DMS79 (cell line): ENCODE results near the gene SYT7.
A peak's percentile ranks its signal among the peaks of the same experiment; 100 is the strongest.
"Not testable (repeated sequence)": the region's sequence is repeated elsewhere in the genome, so short reads cannot be mapped to it uniquely, and the experiment has no call there.

Source experiments
- DNase-seq: peaks from one replicate; lab custom pipeline; 2025; lab: John Stamatoyannopoulos, UW

The SYT7 gene

DNA sequence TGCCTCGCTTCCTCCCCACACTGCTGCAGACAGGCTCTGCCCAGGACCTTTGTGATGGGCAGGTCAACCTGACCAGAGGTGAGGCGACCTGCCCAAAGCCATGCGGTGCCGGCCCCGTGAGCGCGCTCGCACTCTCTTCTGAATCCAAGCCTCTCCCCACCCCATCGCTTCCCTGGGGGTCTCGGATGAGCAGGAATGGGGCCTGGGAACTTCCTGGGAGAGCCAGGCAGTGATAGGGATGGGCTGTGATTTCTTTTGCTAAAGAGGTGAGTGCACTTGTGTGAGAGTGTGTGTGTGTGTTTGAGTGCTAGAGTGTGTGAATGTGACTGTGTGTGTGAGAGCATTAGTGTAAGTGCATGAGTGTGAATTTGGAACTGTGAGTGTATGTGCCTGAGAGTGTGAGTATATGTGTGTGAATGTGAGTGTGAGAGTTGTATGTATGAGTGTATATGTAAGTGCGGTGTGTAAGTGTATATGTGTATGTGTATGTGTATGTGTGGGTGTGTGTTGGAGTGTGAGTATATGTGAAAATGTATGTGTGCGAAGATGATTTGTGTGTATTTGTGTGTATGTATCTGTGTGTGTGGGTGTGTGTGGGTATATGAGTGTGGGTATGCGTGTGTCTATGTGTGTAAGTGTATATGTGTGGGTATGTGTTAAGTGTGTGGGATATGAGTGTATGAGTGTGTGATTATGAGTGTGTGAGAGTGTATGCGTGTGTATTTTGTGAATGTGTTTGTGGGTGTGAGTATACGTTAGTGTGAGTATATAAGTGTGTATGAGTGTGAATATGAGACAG, 84.1 kb downstream of the SYT7 start:
- DNase-seq, result no peak

DNA sequence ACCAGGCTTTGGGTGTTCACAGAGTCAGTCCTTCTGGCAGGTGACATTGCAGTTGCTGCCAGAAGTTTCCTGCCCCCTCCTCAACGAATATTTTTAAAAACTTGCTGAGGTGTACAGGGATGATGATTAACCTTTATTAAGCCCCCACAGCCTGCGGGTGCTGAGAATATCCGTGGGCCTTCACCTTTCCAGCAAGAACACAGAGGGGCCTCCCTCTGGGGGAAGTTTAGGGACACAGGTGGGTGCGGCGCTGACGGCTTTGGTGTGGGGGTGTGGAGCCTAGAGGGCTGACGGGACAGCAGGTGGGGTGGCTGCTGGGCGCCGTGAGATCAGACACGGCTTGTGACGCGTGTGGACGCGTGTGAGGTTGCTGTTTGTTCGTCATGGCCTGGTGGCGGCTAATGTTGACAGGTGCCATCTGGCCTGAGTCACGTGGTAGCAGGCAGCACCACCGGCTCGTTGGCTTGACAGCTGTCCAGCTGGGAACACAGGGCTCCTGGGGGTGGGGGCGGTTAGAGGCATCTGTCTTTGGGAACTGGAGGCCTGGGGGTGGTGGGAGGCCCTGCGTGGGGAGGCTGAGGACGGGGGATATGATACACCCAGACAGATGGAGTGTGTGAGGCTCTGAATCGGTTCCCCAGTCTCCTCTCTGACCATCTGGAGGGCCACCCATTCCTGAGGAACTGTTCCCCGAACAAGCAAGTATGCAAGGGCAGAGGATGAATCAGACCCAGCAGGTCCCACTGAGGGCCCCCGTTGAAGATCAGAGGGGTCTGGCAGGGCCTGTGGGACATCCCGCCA, 84.9 kb downstream of the SYT7 start:
- DNase-seq, result no peak

DNA sequence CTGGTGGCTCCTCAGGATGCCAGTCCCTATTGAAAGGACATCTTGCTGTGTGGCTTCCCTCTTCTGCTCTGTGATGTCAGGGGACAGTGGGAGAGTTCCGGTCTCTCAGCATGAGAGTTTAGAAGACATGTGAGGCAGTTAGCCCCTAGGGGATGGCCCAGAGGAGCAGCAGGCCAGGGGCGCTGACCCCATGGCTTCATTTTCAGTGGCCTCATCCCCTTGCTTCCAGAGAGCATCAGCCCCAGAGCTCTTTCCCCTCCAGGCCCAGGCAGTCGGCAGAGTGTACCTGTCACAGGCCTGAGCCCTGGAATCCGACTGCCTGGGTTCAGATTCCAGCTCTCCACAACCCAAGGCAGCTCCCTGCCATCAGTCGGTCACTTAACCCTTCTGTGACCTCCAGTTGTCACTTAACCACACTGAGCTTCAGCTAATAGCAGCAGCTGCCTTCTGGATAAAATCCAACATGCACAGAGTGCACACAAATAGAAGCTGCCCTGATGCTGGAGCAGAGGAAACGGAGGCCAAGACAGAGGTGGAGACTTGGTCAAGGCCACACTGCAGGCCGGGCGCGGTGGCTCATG, 86.4 kb downstream of the SYT7 start:
- no peak for DNase-seq

DNA sequence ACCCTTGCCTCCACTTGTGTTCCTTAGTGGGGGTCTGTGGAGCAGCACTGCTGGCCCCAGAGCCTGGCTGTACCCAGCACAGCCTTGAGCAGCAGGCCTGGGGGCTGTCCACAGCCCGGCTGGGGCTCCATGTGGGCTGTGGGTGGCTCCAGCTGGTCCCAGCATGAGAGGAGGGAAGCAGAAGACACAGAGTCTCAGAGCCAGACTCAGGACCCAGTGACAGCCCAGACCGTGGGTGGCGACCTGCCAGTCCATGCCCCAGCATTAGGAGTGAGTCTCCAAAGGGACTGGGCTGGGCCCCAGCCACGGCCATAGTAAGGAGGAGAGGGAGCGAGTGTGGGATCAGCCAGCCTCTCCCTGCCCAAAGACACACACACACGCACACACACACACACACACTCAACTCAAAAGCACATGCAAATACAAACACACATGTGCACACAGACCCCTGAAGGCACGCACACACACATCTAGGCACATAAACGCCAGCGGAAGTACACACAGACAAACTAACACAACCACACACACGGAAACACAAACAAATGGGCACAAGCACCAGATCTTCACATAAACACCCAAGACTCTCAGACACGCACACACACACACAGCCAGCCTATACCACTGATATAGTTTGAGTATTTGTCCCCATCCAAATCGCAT, 89.0 kb downstream of the SYT7 start:
- no peak for DNase-seq

DNA sequence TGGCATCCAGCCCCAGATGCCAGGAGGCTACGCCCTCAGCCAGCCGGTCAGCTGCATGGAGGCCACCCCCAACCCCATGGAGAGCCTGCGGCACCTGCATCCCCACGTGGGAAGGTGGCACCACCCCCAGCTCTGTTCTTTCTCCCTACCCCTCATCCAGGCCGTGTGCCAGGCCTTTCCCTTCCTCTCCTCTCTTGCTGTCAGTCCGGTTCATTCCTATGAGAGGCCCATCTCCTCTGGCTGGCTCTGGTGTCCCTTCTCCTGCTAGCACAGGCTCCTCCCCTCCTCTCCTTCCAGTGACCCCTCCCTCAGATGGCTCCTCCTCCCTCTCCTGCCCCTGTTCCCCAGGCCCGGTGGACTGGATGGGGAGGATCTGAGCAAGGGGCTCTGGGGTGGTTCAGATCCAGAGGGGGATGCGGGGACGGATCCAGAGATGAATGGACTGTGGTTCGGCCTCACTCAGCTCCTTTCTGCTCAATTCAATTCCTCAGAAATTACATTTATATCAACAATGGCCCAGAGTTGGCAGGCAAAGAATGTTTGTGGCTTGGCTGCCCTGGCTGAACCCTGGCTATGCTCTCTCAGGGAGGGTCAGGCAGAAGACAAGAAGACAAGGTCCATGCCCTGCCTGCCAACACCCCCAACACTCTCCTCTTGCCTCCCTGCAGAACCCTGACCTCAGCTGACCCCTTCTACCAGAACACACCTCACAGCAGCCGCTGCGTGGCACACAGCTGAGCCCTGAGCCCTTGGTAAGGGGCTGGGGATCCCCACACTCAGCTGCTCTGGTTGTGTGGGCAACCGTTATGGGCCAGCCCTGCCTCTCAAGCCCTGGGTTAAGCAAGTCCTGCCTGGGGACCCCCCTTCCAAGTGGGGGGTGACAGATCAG, 90.8 kb downstream of the SYT7 start:
- no peak for DNase-seq

DNA sequence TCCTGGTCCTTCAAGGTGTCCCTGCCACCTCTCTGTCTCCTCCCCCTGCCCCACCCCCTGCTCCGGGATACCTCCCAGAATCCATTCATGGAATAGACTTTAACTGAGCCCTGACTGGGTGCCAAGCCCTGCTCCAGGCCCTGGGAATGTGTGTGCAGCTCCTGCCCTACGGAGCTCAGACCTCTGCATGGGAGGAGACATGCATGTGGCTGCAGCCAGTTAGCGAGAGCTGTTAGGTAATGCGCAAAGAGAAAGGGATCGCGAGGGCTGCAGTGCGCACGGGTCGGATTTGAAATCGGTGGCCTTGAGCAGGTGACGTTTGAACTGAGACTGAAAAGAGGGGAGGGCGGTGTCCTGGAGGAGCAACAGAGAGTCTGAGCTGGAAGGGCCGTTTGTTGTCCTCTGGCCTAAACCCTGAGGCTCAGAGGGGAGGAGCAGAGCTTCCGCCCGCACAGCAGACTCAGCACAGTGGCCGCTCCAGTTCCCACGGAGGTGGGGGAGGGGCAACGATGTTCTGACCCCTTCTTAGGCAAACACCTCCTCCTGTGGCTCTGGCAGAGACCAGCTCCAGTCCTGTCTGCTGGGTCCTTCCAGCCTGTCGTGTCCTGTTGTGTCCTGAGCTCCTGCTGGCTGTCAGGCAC, 92.1 kb downstream of the SYT7 start:
- peak; percentile 76 for DNase-seq

DNA sequence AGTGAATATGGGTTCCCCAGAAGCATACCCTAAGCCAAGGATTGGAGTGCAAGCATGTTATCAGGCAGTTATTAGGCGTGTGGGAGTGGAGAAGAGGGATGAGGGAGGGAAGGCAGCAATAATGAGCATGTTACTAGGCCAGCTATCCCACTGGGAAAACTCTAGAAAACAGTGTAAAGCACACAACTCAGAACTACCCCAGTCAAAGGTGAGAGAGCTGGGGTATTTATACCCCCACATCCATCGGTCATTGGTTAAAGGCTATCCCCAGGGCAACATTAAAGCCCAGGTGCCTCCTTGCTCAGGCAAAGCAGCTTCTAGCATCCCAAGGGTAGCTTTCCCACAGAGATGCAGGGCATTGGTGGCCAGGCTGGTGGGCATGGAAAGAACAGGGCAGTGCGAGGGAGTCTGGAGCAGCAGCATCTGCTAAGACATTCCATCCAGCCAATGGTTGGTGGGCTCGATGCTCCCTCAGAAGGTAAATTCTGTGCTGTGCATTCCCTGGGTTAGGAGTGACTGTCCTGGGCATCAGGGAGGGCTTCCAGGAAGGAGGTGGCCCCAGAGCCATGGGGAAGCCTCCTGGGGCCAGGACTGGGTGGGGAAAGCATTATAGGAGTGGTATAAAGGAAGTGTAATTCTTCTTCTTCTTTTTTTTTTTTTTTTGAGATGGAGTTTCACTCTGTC, 93.4 kb downstream of the SYT7 start:
- DNase-seq, result no peak

DNA sequence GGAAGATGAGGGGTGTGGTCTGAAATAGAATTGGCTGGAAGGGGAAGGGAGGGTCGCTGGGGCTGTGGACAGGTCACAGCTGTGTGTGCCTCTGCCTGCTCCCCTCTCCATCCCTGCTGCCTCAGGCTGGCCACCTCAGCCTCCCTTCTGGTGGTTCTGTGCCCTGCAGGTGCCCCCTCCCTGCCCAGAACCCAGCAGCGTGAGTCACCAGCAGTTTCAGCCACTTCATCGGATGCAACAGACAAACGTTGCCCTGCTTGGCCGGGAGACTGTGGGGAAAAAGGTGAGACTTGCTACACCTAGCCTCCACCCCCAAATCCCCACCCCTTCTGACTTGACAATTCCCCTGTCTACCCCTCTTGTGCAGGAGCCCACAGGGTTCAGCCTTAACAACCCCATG, 94.1 kb downstream of the SYT7 start:
- DNase-seq, result no peak

DNA sequence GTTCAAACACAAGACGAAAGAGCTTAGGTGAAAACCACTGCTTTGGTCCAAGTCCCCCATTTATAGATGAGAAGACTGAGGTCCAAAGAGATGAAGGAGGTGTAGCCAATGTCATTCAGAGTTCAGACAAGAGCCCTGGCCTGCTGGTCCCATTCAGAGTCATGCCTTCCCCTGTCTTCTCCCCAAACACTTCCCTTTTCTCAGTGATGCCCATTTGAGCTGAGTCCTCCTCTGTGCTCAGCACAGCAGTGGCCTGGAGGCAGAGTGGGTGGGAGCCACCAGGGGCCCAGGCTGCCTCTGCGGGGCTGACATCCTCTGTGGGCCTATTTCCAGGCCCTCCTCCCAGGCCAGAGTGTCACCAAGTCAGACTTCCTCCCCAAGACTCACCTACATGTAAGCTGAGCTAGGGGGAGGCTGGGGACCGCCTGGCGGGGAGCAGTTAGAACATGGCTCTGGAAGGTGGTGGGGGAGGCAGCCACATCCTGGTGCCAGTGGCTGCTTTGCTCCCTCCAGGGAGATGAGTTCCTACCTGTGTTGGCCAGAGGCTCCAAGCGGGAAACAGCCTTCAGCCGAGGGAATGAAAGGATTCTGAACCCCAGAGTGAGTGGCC, 94.8 kb downstream of the SYT7 start:
- no peak for DNase-seq

DNA sequence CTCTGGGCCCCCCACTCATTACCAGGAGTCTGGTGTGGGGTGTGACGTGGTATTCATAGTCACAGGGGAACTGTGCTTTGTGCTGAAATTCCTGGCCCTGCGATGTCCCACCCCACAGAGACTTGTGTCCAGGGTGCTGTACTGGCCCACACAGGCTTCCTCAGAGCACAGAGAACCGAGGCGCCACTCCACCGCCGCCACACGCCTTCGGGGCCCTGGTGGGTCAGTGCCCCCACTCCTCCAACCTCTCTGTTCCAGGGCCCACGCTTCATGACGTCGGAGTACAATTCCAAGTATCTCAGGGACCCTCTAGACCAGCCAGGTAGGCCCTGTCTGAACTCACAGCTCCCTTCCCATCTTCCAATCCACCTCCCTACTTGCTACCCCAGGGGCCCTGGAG, 95.8 kb downstream of the SYT7 start:
- DNase-seq, result no peak

DNA sequence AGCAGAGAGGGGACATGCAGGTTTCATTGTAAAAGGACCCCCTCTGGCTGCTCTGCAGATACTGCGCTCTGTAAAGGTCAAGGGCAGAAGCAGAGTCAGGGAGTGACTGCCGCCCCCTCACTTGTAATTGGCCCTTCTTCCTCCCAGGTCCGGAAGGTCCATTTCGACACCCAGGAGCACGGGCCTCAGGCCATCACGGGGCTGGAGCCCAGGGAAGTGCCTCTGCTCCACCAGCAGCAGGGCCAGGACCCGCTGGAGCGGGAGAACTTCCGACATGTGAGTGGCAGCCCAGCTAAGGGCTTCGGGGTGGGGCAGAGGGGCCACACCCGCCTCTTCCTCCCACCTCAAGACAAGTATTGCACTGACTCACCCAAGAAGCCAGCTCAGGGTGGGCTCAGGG, 96.3 kb downstream of the SYT7 start:
- DNase-seq, result no peak

DNA sequence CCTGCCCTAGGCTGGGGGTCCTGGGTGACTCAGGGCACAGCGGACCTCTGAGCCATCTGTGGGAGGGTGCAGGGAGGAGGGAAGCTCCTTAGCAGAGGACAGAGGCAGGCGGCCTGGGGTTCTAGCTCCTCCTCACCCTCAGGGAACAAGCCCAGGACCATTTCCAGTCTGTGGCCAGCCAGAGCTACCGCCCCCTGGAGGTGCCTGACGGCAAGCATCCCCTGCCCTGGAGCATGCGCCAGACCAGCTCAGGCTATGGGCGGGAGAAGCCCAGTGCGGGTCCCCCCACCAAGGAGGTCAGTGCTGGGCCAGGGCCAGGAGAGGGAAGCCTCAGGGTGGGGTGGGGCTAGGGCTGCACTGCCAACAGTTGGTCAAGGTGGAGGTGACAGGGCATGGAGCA, 98.4 kb downstream of the SYT7 start:
- DNase-seq, result no peak

DNA sequence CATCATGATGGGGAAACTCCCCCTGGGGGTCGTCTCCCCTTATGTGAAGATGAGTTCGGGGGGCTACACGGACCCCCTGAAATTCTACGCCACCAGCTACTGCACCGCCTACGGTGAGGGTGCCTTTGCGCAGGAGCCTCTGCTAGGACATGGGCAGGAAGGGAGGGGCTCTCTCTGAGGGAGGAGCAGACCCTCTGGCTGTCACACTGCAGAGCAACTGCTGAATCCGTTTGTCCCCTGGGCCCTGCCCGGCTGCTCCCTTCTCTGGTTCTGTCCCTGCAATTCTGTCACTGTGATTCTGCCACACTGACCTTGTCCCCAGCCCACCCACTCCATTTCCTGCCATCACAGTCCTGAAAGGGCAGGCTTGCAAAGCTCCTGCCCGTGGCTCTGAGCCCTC, 99.1 kb downstream of the SYT7 start:
- DNase-seq, result no peak

DNA sequence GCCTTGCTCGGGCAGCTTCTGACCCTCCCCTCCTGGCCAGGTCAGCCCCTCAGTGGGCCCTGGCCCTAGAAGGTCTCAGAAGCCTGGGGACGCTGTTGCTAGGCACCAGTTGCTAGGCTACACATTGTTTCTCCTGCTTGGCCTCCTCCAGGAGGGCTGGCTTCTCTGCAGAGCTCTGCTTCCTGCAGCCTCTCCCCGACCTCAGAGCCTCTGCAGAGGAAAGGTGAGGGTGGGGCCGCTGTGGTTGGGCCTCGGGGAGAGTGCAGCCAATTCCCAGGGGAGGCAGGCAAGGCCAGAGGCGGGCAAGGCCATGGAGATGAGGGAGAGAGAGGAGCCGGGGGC, 99.9 kb downstream of the SYT7 start:
- peak; percentile 87 for DNase-seq

DNA sequence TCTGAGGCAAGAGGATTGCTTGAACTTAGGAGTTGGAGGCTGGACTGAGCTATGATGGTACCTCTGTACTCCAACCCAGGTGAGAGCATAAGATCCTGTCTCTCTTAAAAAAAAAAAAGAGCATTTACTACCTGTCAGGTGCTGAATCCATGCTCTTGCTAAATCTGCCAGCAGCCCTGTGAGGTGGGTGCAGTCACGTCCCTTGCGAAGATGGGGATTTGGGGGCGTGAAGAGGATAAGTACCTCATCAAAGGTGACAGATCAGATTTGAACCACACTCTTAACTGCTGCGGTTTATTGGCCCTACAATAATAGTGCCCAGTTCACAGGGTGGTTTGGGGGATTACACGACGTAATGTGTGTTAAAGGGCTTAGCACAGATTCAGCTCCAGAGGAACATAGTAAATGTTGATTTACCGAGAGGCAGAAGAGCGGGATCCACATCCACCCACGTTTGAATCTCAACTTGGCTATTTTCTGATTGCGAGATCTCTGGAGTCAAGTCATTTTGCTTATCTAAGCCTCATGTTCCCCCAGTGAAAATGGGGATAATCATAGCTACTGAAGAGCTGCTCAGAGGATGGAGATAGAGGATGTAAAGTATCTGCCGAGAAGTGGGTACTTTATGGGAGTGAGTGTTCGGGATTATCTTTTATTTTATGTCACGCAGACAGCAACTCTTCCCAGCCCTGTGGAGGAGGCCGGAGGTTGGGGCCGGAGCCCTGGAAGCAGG, 100.4 kb downstream of the SYT7 start:
- no peak for DNase-seq

DNA sequence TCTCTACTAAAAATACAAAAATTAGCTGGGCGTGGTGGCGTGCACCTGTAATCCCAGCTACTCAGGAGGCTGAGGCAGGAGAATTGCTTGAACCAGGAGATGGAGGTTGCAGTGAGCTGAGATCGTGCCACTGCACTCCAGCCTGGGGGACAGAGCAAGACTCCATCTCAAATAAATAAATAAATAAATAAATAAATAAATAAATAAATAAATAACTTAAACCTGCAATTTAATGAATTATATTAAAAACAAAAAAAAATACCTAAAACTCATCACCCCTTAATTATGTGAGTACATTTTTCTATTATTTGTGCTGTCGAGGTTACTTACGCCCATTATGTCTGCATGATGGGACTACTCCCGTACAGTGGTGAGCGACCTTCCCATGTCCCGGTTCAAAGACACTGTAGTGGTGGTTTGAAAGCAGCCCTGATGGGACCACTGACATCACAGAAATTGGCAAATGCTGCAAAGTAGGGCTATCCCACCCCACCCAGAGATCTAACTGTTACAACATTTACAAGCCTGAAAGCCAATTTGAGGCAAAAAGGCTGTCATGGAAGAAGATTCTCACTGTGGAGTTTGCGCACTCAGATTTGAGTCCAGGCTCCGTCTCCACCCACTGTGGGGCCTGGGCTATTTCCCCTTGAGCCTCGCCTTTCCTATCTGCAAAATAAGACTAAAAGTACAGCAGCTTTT, 101.4 kb downstream of the SYT7 start:
- not testable (repeated sequence) for DNase-seq

DNA sequence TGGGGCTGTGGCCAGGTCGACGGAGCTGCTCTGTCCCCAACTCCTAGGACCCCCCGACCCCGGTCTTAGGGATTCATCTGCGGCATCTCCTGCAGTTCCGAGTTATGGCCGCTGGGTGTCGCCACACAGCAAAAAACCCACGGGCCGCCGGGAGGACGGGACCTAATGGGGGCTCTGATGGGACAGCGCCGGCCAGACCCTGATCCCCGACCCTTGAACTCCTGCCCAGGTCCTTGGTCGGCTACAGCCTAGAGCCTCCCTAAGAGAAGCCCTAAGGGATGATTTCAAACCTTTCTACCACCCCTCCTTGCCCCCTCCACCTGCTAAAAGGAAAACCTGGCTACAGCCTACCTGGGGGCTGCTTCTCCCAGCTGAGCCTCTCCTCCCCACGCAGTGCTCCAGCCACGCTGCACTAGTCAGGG, 103.1 kb downstream of the SYT7 start:
- DNase-seq, result no peak

DNA sequence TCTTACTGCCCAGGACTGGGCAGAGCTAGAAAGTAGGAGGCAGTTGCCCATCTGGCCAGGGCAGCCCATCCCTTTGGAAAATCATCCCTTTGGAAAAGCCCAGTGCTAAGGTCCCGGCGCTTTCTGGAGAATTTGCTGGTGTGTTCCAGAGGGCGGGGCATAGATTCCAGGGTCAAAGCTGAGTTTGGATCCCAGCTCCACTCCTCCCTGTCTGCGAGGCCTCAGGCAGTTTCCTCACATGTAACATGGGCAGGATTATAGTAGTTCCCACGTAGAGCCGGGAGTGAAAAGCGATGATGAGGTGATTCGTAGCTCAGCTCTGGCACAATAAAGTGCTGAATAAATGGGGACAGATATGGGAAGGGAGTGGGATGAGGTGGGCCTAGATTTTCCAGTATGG, 103.8 kb downstream of the SYT7 start:
- DNase-seq, result no peak

DNA sequence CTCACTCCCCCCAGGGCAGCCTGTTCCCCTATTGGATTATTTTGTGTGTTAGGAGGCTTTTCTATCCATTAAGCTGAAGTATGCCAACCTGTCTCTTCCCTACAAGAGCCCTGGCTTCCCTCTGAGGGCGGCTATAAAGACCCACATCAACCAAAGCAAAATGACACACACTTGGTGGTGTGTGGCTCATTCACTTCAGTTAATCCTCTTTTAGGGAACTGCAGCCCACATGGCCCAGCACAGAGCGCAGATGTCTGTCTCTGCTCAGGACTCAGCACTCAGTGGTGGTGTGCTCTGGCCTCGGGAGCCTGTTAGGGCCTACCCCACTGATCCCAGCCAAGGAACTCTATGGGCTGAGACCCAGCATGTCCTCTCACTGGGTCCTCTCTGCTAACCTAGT, 104.5 kb downstream of the SYT7 start:
- no peak for DNase-seq
